GM10847 (cell line): ENCODE measurements around the gene SPATA6L.

Source experiments
- POLR2A ChIP-seq: IDR thresholded peaks from 2 replicates; pipeline ENCODE4 v1.6.1; 2011; ENCODE audit not compliant: insufficient read length; ENCODE audit errors: extremely low read depth

The SPATA6L gene

GRCh38 chr9:4555236-4555635 is 111.0 kb downstream of the SPATA6L start:
- no peak for TF ChIP-seq POLR2A

- TF ChIP-seq POLR2A: no peak
Measured at GRCh38 chr9:4553951-4554381, 112.3 kb downstream of the SPATA6L start.

GRCh38 chr9:4550777-4551484 is 115.3 kb downstream of the SPATA6L start:
- no peak for TF ChIP-seq POLR2A

- TF ChIP-seq POLR2A: no peak
Measured at GRCh38 chr9:4549751-4550295, 116.5 kb downstream of the SPATA6L start.

- no peak for TF ChIP-seq POLR2A
Measured at GRCh38 chr9:4548811-4549725, 117.2 kb downstream of the SPATA6L start.
